Stimulated activated naive B cell treated with anti-CD40 and anti-IgM and Interleukin-4, amounts not matched to agents 10 μg/mL and 1 μg/mL and 100 μg/mL, for 72 hours (primary cell): ENCODE measurements around the gene SYTL2.

Experiments used
- ATAC-seq, 2 donors: fragments of 150-1000 bp; cut with Tn5 transposase; replicated peaks; 2 replicates each; pipeline ENCODE4 v1.10.0; 2021; ENCODE audit warnings: moderate library complexity in 1 of 2
- DNase-seq: peaks from one replicate; pipeline ENCODE4 v3.0.0; 2021
- H3K27ac Mint-ChIP-seq: one replicate; pipeline ENCODE4 v1.8.0; 2022; ENCODE audit warnings: mild to moderate bottlenecking, mixed read lengths
- H3K27me3 Mint-ChIP-seq, 2 donors: one replicate each; pipeline ENCODE4 v1.8.0; 2022; ENCODE audit warnings: mixed read lengths in 2 of 2
- H3K36me3 Mint-ChIP-seq, 2 donors: one replicate each; pipeline ENCODE4 v1.8.0; 2022; ENCODE audit warnings: mixed read lengths in 2 of 2, mild to moderate bottlenecking in 1 of 2
- H3K4me1 Mint-ChIP-seq, 2 donors: one replicate each; pipeline ENCODE4 v1.8.0; 2022; ENCODE audit warnings: mixed read lengths in 2 of 2, mild to moderate bottlenecking in 1 of 2
- H3K4me3 Mint-ChIP-seq, 2 donors: one replicate each; pipeline ENCODE4 v1.8.0; 2022; ENCODE audit warnings: mild to moderate bottlenecking in 2 of 2, mixed read lengths in 2 of 2, moderate library complexity in 1 of 2
- H3K9me3 Mint-ChIP-seq, 2 donors: one replicate each; pipeline ENCODE4 v1.8.0; 2022; ENCODE audit warnings: mixed read lengths in 2 of 2, mild to moderate bottlenecking in 1 of 2

Gene SYTL2

DNA sequence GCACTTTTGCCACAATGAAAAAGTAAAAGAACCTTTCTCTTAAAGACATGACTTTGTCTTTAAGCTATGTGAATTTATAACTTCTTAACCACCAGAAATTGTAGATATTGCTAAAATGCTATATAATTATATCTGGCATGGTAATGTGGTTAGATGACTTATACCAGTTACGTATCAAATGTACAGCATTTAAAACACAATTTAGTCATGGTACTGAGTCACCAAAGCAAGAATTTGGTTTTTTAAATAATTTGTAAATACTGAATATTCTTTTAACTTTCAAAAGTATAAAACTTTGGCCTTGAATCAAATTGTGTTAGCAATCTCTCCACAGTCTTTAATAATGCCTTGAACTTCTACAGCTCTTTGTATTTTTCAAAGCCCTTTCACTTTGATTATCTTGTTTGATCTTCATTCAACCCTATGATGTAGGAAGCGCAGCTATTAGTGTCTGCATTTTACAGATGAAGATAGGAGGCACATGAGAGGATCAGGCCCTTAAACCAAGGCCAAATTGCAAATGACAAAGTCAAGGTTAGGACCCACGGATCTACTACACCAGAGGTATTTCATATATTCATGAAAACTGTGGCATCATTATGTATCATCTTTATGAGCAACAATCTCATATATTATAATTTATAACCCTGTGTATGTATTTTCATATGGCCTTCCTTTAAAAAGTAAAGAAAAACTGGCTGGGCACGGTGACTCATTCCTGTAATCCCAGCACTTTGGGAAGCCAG is 4.4 kb upstream of the SYTL2 start:
- DNase-seq, result no peak
- Mint-ChIP-seq H3K36me3 (no peaks in the 10 kb centered on the region), H3K9me3 (no peaks in the 10 kb centered on the region), H3K27ac (no peak overlapping the region), H3K27me3 (peaks cover 12 to 18% of the 10 kb centered on the region in 2 donors), H3K4me1 (peaks cover 4 to 10% of the 10 kb centered on the region in 2 donors), H3K4me3 (no peak overlapping the region)
- ATAC-seq, result no peak

- Mint-ChIP-seq H3K4me1 (peaks cover 10 to 19% of the 10 kb centered on the region in 2 donors), H3K4me3 (no peak overlapping the region), H3K9me3 (no peaks in the 10 kb centered on the region), H3K27ac (no peak overlapping the region), H3K36me3 (no peaks in the 10 kb centered on the region), H3K27me3 (peaks cover 12 to 25% of the 10 kb centered on the region in 2 donors)
- no peak for DNase-seq
- no peak for ATAC-seq
Measured at GRCh38 chr11:85813721-85814120, 2.8 kb upstream of the SYTL2 start.

GRCh38 chr11:85811624-85812023 is 683 bp upstream of the SYTL2 start:
- H3K9me3 Mint-ChIP-seq, result no peaks in the 10 kb centered on the region
- peaks cover 10 to 19% of the 10 kb centered on the region in 2 donors for H3K4me1 Mint-ChIP-seq
- ATAC-seq (no peak), DNase-seq (no peak)
- H3K4me3 Mint-ChIP-seq, result peak overlapping the region; percentile 76 to 78
- H3K27ac Mint-ChIP-seq, result peak overlapping the region; percentile 40
- peaks cover 12 to 25% of the 10 kb centered on the region in 2 donors for H3K27me3 Mint-ChIP-seq
- no peaks in the 10 kb centered on the region for H3K36me3 Mint-ChIP-seq

- Mint-ChIP-seq H3K4me1 (peaks cover 10 to 19% of the 10 kb centered on the region in 2 donors), H3K27me3 (peaks cover 12 to 25% of the 10 kb centered on the region in 2 donors), H3K4me3 (peak overlapping the region; percentile 71 to 76), H3K36me3 (no peaks in the 10 kb centered on the region), H3K9me3 (no peaks in the 10 kb centered on the region), H3K27ac (no peak overlapping the region)
- peak; percentile 5 to 12 for ATAC-seq
- DNase-seq, result no peak
Measured at GRCh38 chr11:85810521-85810870, 445 bp downstream of the SYTL2 start.

DNA sequence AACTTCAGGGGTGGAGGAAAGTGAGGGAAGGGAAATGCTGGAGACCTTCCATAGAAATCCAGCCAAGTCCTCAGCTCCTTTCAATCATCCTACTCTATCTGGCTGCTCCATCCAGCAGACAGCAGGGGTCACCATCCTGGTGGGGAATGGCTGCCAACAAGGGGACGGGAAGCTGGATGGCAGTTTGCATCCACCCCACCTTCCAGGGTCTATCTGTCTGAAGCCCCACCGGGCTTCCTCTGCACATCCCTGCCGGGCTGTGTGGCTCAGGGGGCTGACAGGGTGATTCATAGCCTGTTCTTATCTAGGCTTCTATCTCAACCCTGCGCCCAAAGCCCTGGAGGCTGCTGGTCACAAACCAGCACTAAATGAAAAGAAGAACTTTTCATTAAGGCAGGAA is 1.1 kb downstream of the SYTL2 start:
- ATAC-seq, result no peak

DNA sequence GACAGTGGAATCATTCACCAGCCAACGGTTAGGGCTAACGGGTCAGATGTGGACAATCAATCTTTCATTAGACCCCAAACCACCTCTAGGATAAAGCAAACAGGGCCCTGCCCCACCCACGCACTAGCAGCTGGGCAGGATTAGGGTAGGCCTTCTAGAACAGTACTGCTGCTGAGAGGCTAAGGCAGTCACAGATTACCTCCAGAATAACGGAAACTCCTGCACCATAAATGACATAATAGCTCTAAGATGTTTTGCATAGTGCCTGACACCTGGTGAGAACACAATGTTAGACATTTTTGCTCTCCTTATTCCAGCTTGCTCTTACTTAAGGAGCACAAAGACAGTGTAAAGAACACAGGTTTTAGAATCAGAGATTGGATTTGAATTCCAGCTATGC is 1.8 kb downstream of the SYTL2 start:
- no peaks in the 10 kb centered on the region for H3K9me3 Mint-ChIP-seq
- no peak overlapping the region for H3K27ac Mint-ChIP-seq
- H3K36me3 Mint-ChIP-seq, result no peaks in the 10 kb centered on the region
- H3K27me3 Mint-ChIP-seq, result peaks cover 12 to 25% of the 10 kb centered on the region in 2 donors
- no peak overlapping the region for H3K4me3 Mint-ChIP-seq
- DNase-seq (no peak), ATAC-seq (no peak)
- H3K4me1 Mint-ChIP-seq, result peaks cover 10 to 19% of the 10 kb centered on the region in 2 donors

More for the DNA sequence above, 1.1 kb downstream of the SYTL2 start:
- Mint-ChIP-seq H3K4me1 (peaks cover 10 to 19% of the 10 kb centered on the region in 2 donors), H3K4me3 (peak overlapping the region; percentile 71 to 76), H3K27me3 (peaks cover 12 to 25% of the 10 kb centered on the region in 2 donors), H3K9me3 (no peaks in the 10 kb centered on the region), H3K36me3 (no peaks in the 10 kb centered on the region), H3K27ac (no peak overlapping the region)
- DNase-seq, result no peak

- H3K4me1 Mint-ChIP-seq, result peaks cover 10 to 19% of the 10 kb centered on the region in 2 donors
- no peak overlapping the region for H3K27ac Mint-ChIP-seq
- H3K4me3 Mint-ChIP-seq, result no peak overlapping the region
- ATAC-seq, result no peak
- no peak for DNase-seq
- H3K9me3 Mint-ChIP-seq, result no peaks in the 10 kb centered on the region
- peaks cover 5 to 15% of the 10 kb centered on the region in 2 donors for H3K27me3 Mint-ChIP-seq
- H3K36me3 Mint-ChIP-seq, result no peaks in the 10 kb centered on the region
Measured at GRCh38 chr11:85806876-85807275, 4.1 kb downstream of the SYTL2 start.

DNA sequence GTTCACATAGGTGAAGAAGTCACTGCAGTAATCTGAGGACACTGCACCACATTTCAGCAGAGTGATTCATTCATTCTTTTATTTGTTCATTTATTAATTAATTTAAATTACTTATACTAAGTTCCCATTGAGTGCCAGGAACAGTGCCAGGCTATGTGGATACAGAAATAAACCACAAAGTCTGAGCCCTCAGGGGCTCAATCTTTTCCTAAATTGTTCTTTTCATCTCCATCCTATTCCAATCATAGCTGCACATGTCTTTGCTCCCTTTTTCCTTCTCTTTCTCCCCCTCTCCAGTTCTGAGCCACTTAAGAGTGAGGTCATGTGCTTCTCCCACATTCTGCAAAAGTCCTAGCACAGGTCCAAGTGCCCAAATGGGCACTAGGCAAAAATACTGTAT is 4.9 kb downstream of the SYTL2 start:
- no peak for ATAC-seq
- Mint-ChIP-seq H3K4me3 (no peak overlapping the region), H3K4me1 (peaks cover 7 to 13% of the 10 kb centered on the region in 2 donors), H3K27me3 (peaks cover 0 to 7% of the 10 kb centered on the region in 2 donors), H3K36me3 (no peaks in the 10 kb centered on the region), H3K9me3 (no peaks in the 10 kb centered on the region), H3K27ac (no peak overlapping the region)
- no peak for DNase-seq

DNA sequence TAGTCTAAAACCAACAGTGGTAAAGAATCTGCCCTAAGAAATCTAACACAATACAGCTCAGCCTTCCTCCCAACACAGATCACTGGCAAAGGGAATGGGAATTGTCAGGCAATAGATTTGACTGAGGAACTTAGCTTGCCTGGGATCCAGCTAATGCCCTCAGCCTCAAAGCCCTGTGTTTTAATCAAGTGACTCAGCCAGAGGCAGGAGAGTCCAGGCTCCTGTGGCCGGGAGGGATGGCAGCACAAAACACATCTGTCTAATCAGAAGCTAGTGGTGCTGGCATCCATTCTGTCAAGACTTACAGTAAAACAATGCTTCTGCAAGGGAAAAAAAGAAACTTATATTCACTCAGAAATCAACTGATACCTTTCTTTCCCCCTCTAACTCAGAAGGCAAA is 5.6 kb downstream of the SYTL2 start:
- no peak for DNase-seq
- peaks cover 6 to 9% of the 10 kb centered on the region in 2 donors for H3K4me1 Mint-ChIP-seq
- no peaks in the 10 kb centered on the region for H3K36me3 Mint-ChIP-seq
- no peaks in the 10 kb centered on the region for H3K9me3 Mint-ChIP-seq
- H3K27me3 Mint-ChIP-seq, result peaks cover 0 to 7% of the 10 kb centered on the region in 2 donors
- no peak for ATAC-seq
- H3K4me3 Mint-ChIP-seq, result no peak overlapping the region
- no peak overlapping the region for H3K27ac Mint-ChIP-seq

DNA sequence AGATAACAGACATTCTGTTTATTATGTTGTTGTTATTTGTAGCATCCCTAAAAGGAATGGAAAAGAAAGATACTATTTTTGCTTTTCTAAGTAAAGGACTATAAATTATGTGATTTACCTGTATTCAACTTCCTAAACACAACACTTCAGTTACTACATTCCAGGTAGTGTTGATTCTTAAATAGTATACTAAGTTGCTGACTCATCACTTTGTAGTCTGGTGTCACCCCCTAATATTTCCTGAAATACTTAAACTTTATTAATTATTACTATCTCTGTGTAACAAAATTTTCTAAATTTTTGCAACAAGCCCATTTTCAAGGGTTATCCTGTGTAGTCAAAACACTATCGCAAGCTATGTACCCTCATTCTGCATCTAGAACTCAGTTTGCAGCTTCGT is 7.0 kb downstream of the SYTL2 start:
- no peaks in the 10 kb centered on the region for H3K27me3 Mint-ChIP-seq

GRCh38 chr11:85803303-85803702 is 7.6 kb downstream of the SYTL2 start:
- Mint-ChIP-seq H3K4me3 (no peak overlapping the region), H3K27me3 (no peaks in the 10 kb centered on the region), H3K27ac (no peak overlapping the region), H3K4me1 (no peaks in the 10 kb centered on the region), H3K36me3 (no peaks in the 10 kb centered on the region), H3K9me3 (no peaks in the 10 kb centered on the region)
- DNase-seq (no peak), ATAC-seq (no peak)

More for the DNA sequence above, 7.0 kb downstream of the SYTL2 start:
- H3K4me3 Mint-ChIP-seq, result no peak overlapping the region
- DNase-seq (no peak), ATAC-seq (no peak)
- no peaks in the 10 kb centered on the region for H3K4me1 Mint-ChIP-seq
- H3K9me3 Mint-ChIP-seq, result no peaks in the 10 kb centered on the region
- no peaks in the 10 kb centered on the region for H3K36me3 Mint-ChIP-seq
- H3K27ac Mint-ChIP-seq, result no peak overlapping the region

DNA sequence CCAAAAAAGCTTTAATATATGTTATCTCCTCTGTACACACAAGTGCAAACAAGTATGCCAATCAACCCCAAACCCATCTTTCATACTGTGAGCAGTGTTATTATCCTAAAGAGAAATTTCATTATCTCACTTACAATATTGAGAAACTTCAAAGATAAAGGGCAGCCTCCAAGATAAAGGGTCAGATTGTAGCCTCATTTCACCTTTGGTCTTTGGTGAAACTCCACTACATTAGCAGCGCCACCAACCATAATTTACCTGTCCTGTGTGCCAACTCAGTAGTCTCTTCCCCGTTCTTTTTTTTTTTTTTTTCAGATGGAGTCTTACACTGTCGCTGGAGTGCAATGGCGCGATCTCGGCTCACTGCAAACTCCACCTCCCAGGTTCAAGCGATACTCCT is 9.4 kb downstream of the SYTL2 start:
- no peaks in the 10 kb centered on the region for H3K4me1 Mint-ChIP-seq
- H3K27ac Mint-ChIP-seq, result no peak overlapping the region
- DNase-seq (no peak), ATAC-seq (no peak)
- H3K4me3 Mint-ChIP-seq, result no peak overlapping the region
- H3K36me3 Mint-ChIP-seq, result no peaks in the 10 kb centered on the region
- no peaks in the 10 kb centered on the region for H3K27me3 Mint-ChIP-seq
- no peaks in the 10 kb centered on the region for H3K9me3 Mint-ChIP-seq

GRCh38 chr11:85800595-85801342 is 10.2 kb downstream of the SYTL2 start:
- DNase-seq (no peak), ATAC-seq (no peak)
- Mint-ChIP-seq H3K4me3 (no peak overlapping the region), H3K36me3 (no peaks in the 10 kb centered on the region), H3K4me1 (no peaks in the 10 kb centered on the region), H3K9me3 (no peaks in the 10 kb centered on the region), H3K27ac (no peak overlapping the region), H3K27me3 (no peaks in the 10 kb centered on the region)

DNA sequence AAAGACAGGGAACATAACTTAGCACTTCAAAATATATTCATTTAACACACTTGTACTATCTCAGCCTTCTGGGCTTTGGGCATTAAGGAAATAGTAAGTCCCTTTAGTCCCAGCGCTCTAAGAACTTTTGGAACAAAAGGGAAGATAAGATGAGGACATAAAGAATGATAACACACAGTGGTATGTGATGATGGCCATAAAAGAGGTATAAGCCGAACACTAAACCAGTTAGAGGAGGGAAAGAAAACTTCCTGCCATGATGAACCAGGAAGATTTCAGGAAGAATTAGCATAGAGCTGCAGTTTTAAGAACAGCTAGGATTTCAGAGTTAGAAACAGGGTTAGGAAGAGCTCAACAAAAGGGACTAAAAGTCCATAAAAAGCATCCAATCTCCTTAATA is 11.8 kb downstream of the SYTL2 start:
- H3K4me1 Mint-ChIP-seq, result no peaks in the 10 kb centered on the region
- H3K36me3 Mint-ChIP-seq, result no peaks in the 10 kb centered on the region
- H3K27ac Mint-ChIP-seq, result no peak overlapping the region
- no peaks in the 10 kb centered on the region for H3K9me3 Mint-ChIP-seq
- ATAC-seq, result no peak
- DNase-seq, result no peak
- no peak overlapping the region for H3K4me3 Mint-ChIP-seq
- no peaks in the 10 kb centered on the region for H3K27me3 Mint-ChIP-seq

DNA sequence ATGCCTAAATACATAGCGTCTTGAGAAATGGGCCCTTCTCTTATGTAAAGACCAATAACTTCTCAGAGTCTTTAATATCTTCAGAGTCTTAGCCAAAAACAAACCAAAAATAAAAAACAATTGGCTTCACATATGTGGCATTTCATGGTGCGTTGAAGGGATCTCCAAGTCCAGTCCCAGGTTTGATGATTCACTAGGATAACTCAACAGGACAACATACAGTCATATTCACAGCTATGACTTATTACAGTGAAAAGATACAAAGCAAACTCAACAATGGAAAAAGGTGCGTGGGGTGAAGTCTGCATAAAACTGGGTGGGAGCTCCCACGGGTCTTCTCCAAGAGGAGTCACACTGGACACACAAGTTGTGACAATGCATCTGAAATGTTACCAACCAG is 12.6 kb downstream of the SYTL2 start:
- Mint-ChIP-seq H3K4me1 (no peaks in the 10 kb centered on the region), H3K27ac (no peak overlapping the region), H3K36me3 (no peaks in the 10 kb centered on the region), H3K27me3 (no peaks in the 10 kb centered on the region), H3K9me3 (no peaks in the 10 kb centered on the region), H3K4me3 (no peak overlapping the region)
- DNase-seq, result no peak
- no peak for ATAC-seq
